Prostate gland (tissue), 2 donors: ENCODE results near the gene IGF1R.

Source experiments
- POLR2A ChIP-seq: fragments of 450-650 bp; IDR thresholded peaks from one replicate; pipeline ENCODE4 v1.6.1; 2016; ENCODE audit warnings: antibody characterized with exemption, mild to moderate bottlenecking
- POLR2AphosphoS5 ChIP-seq: sonication (generic); formaldehyde crosslinking; IDR thresholded peaks from one replicate; pipeline ENCODE4 v1.6.1; 2017; ENCODE audit warnings: antibody characterized with exemption
- TF ChIP-seq, protein P1 (sequence below), 4 experiments: fragments of 200-600 bp in 2 of 4; fragments of 450-650 bp in 2 of 4; sonication (generic) in 2 of 4; IDR thresholded peaks; 1 replicate in 3 of 4; 2 replicates in 1 of 4; pipeline ENCODE4 v1.5.1; 2016 to 2019; ENCODE audit warnings: antibody characterized with exemption in 4 of 4, mild to moderate bottlenecking in 2 of 4, moderate library complexity in 2 of 4

DNA sequence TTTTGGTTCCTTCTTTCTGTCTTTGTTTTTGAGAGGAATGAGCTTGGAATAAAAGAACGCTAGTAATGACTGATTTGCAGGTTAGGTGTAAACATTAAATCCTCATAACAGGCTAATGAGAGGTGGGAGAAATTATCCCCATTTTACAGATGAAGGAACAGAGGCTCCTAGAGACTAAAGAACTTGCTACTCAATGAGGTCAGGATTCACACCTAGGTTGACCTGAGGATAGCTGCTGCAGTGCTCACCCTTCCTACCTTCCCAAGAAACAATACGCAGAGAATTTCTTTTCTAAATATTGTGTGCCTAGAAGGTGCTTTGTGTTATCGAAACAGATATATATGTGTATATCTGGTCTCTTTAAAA, 106.3 kb downstream of the IGF1R start:
- TF ChIP-seq, protein P1, sequence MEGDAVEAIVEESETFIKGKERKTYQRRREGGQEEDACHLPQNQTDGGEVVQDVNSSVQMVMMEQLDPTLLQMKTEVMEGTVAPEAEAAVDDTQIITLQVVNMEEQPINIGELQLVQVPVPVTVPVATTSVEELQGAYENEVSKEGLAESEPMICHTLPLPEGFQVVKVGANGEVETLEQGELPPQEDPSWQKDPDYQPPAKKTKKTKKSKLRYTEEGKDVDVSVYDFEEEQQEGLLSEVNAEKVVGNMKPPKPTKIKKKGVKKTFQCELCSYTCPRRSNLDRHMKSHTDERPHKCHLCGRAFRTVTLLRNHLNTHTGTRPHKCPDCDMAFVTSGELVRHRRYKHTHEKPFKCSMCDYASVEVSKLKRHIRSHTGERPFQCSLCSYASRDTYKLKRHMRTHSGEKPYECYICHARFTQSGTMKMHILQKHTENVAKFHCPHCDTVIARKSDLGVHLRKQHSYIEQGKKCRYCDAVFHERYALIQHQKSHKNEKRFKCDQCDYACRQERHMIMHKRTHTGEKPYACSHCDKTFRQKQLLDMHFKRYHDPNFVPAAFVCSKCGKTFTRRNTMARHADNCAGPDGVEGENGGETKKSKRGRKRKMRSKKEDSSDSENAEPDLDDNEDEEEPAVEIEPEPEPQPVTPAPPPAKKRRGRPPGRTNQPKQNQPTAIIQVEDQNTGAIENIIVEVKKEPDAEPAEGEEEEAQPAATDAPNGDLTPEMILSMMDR (IDR thresholded peaks at IDR 0.05), result no peak
- TF ChIP-seq POLR2AphosphoS5 (no peak), POLR2A (no peak)
